ENCODE data around the gene HLA-DRB5. TPM values are rescaled to one million over a fixed set of nuclear protein-coding genes. Genes with fewer than 3 reads are reported as not detected.
"Not testable (repeated sequence)": the region's sequence is repeated elsewhere in the genome, so short reads cannot be mapped to it uniquely, and the experiment has no call there.

HLA-DRB5 gene
- total and polyA plus RNA-seq, 7 experiments from 2014 or later = 0.20 to 37.4 (median 2.0) TPM

GRCh38 chr6:32484614-32484998 lies 45.5 kb downstream of the HLA-DRB5 start:
- Histone ChIP-seq H3K27ac (ENCODE audit: low read depth, low read length) (no peak overlapping the region), H3K4me3 (ENCODE audit: low read length) (no peak overlapping the region), H3K9me3 (ENCODE audit: control insufficient read depth in 2 of 3, low read length in 3 of 3) (no peaks in the 10 kb centered on the region), H3K27me3 (ENCODE audit: control insufficient read depth in 2 of 2, insufficient read depth in 2 of 2, low read length in 2 of 2) (no peaks in the 10 kb centered on the region), H3K4me1 (ENCODE audit: control insufficient read depth in 2 of 2, insufficient read depth in 2 of 2, low read length in 2 of 2) (no peaks in the 10 kb centered on the region), H3K36me3 (ENCODE audit: control insufficient read depth in 2 of 3, insufficient read depth in 3 of 3, low read length in 3 of 3) (no peaks in the 10 kb centered on the region)
- ChIA-PET POLR2A (no interaction called here), CTCF (no interaction called here)
- ATAC-seq = no peak
- Mint-ChIP-seq H3K27me3 (peaks cover 0 to 37% (median 4%) of the 10 kb centered on the region in 5 donors), H3K4me1 (peaks cover 0 to 6% (median 0%) of the 10 kb centered on the region in 7 donors), H3K9me3 (no peaks in the 10 kb centered on the region), H3K4me3 (no peak overlapping the region), H3K36me3 (no peaks in the 10 kb centered on the region), H3K27ac (no peak overlapping the region)
- intact Hi-C loops (cut with micrococcal nuclease) = no loop called here
- no peak for DNase-seq

- Mint-ChIP-seq H3K9me3 (peaks cover 0 to 4% (median 0%) of the 10 kb centered on the region in 11 donors), H3K4me3 (no peak overlapping the region), H3K36me3 (peaks cover 0 to under 1% (median 0%) of the 10 kb centered on the region in 5 donors), H3K27ac (no peak overlapping the region), H3K4me1 (peaks cover 0 to 6% (median 0%) of the 10 kb centered on the region in 7 donors), H3K27me3 (peaks cover 0 to 42% (median 4%) of the 10 kb centered on the region in 5 donors)
- ChIA-PET CTCF (interaction anchor here (0.6 kb wide), 1 partner anchor 87 kb away, joined by 3 read pairs; no protein-coding TSS in a partner anchor), POLR2A (no interaction called here)
- no peaks in the 10 kb centered on the region for H3K36me3 ChIP-seq (ENCODE audit: control insufficient read depth in 2 of 3, insufficient read depth in 3 of 3, low read length in 3 of 3)
- no peaks in the 10 kb centered on the region for H3K27me3 ChIP-seq (ENCODE audit: control insufficient read depth in 2 of 2, insufficient read depth in 2 of 2, low read length in 2 of 2)
- intact Hi-C loops (cut with micrococcal nuclease) = loop anchor here in 1 of 2 donors (1.0 kb wide), 1 partner anchor 49 kb away; no protein-coding TSS in a partner anchor
- DNase-seq (no peak), ATAC-seq (no peak)
- no peak overlapping the region for H3K27ac ChIP-seq (ENCODE audit: low read depth, low read length)
- H3K4me3 ChIP-seq (ENCODE audit: low read length) = no peak overlapping the region
- H3K4me1 ChIP-seq (ENCODE audit: control insufficient read depth in 2 of 2, insufficient read depth in 2 of 2, low read length in 2 of 2) = no peaks in the 10 kb centered on the region
- no peaks in the 10 kb centered on the region for H3K9me3 ChIP-seq (ENCODE audit: control insufficient read depth in 2 of 3, low read length in 3 of 3)
Measured at GRCh38 chr6:32483968-32484613, 46.0 kb downstream of the HLA-DRB5 start.

- peaks cover 0 to 17% (median 3%) of the 10 kb centered on the region in 11 donors for H3K9me3 Mint-ChIP-seq
Measured at GRCh38 chr6:32475392-32476206, 54.5 kb downstream of the HLA-DRB5 start.

GRCh38 chr6:32473376-32474348 lies 56.4 kb downstream of the HLA-DRB5 start:
- H3K4me1 ChIP-seq (ENCODE audit: control insufficient read depth in 2 of 2, insufficient read depth in 2 of 2, low read length in 2 of 2); H3K4me3 ChIP-seq (ENCODE audit: low read length); CTCF ChIA-PET; H3K27ac Mint-ChIP-seq; H3K9me3 ChIP-seq (ENCODE audit: control insufficient read depth in 2 of 3, low read length in 3 of 3); H3K4me3 Mint-ChIP-seq; H3K4me1 Mint-ChIP-seq; H3K27me3 ChIP-seq (ENCODE audit: control insufficient read depth in 2 of 2, insufficient read depth in 2 of 2, low read length in 2 of 2); POLR2A ChIA-PET; H3K36me3 ChIP-seq (ENCODE audit: control insufficient read depth in 2 of 3, insufficient read depth in 3 of 3, low read length in 3 of 3); H3K36me3 Mint-ChIP-seq; intact Hi-C loops (cut with micrococcal nuclease); H3K27ac ChIP-seq (ENCODE audit: low read depth, low read length): not testable (repeated sequence)
- DNase-seq (peak in 2 of 9 donors; percentile 2 to 12), ATAC-seq (peak; percentile 92)
- H3K27me3 Mint-ChIP-seq = peaks cover 18 to 35% (median 23%) of the 10 kb centered on the region in 5 donors
- H3K9me3 Mint-ChIP-seq = peaks cover 0 to 12% (median 3%) of the 10 kb centered on the region in 11 donors

More at GRCh38 chr6:32475392-32476206, 54.5 kb downstream of the HLA-DRB5 start:
- peaks cover 0 to 4% (median 0%) of the 10 kb centered on the region in 5 donors for H3K36me3 Mint-ChIP-seq
- ChIA-PET CTCF (no interaction called here), POLR2A (no interaction called here)
- no peaks in the 10 kb centered on the region for H3K27me3 ChIP-seq (ENCODE audit: control insufficient read depth in 2 of 2, insufficient read depth in 2 of 2, low read length in 2 of 2)
- H3K27me3 Mint-ChIP-seq = peaks cover 19 to 41% (median 25%) of the 10 kb centered on the region in 5 donors
- no peaks in the 10 kb centered on the region for H3K9me3 ChIP-seq (ENCODE audit: control insufficient read depth in 2 of 3, low read length in 3 of 3)
- ATAC-seq = no peak
- H3K36me3 ChIP-seq (ENCODE audit: control insufficient read depth in 2 of 3, insufficient read depth in 3 of 3, low read length in 3 of 3) = no peaks in the 10 kb centered on the region
- no peak for DNase-seq
- H3K27ac ChIP-seq (ENCODE audit: low read depth, low read length) = no peak overlapping the region
- H3K27ac Mint-ChIP-seq = no peak overlapping the region
- peaks cover 0 to 4% (median 3%) of the 10 kb centered on the region in 7 donors for H3K4me1 Mint-ChIP-seq
- H3K4me1 ChIP-seq (ENCODE audit: control insufficient read depth in 2 of 2, insufficient read depth in 2 of 2, low read length in 2 of 2) = no peaks in the 10 kb centered on the region
- no peak overlapping the region for H3K4me3 Mint-ChIP-seq
- intact Hi-C loops (cut with micrococcal nuclease) = no loop called here
- no peak overlapping the region for H3K4me3 ChIP-seq (ENCODE audit: low read length)

GRCh38 chr6:32472781-32473375 lies 57.2 kb downstream of the HLA-DRB5 start:
- H3K36me3 ChIP-seq (ENCODE audit: control insufficient read depth in 2 of 3, insufficient read depth in 3 of 3, low read length in 3 of 3) = no peaks in the 10 kb centered on the region
- Mint-ChIP-seq H3K27me3 (peaks cover 16 to 30% (median 26%) of the 10 kb centered on the region in 5 donors), H3K9me3 (peaks cover 0 to 10% (median 4%) of the 10 kb centered on the region in 11 donors), H3K27ac (no peak overlapping the region), H3K36me3 (peaks cover 0 to 4% (median 0%) of the 10 kb centered on the region in 5 donors), H3K4me1 (peaks cover 0 to 4% (median 3%) of the 10 kb centered on the region in 7 donors), H3K4me3 (no peak overlapping the region)
- no peak for DNase-seq
- H3K27ac ChIP-seq (ENCODE audit: low read depth, low read length) = no peak overlapping the region
- peak; percentile 72 for ATAC-seq
- no peak overlapping the region for H3K4me3 ChIP-seq (ENCODE audit: low read length)
- H3K4me1 ChIP-seq (ENCODE audit: control insufficient read depth in 2 of 2, insufficient read depth in 2 of 2, low read length in 2 of 2) = no peaks in the 10 kb centered on the region
- intact Hi-C loops (cut with micrococcal nuclease) = no loop called here
- no peaks in the 10 kb centered on the region for H3K27me3 ChIP-seq (ENCODE audit: control insufficient read depth in 2 of 2, insufficient read depth in 2 of 2, low read length in 2 of 2)
- H3K9me3 ChIP-seq (ENCODE audit: control insufficient read depth in 2 of 3, low read length in 3 of 3) = no peaks in the 10 kb centered on the region
- ChIA-PET POLR2A (no interaction called here), CTCF (no interaction called here)

Data from naive thymus-derived CD4-positive, alpha-beta T cell (primary cell).